SU-DHL-6 (cell line): ENCODE data around the gene NTM.

Experiments used
- H2AFZ ChIP-seq: fragments of 200-600 bp; sonication (generic); 2 replicates; pipeline ENCODE4 v1.6.1; 2014; ENCODE audit warnings: low read depth, mild to moderate bottlenecking, moderate library complexity, mixed read lengths, antibody characterized with exemption, low read length; ENCODE audit not compliant: severe bottlenecking
- H3F3A ChIP-seq: fragments of 200-600 bp; shearing (Covaris generic); 2 replicates; pipeline ENCODE4 v1.6.0; 2016; ENCODE audit warnings: antibody characterized with exemption, mild to moderate bottlenecking; ENCODE audit not compliant: insufficient read depth
- H3K27ac ChIP-seq: fragments of 200-600 bp; sonication (generic); 2 replicates; pipeline ENCODE4 v1.5.1; 2016; ENCODE audit warnings: low read depth, mild to moderate bottlenecking, low read length, moderate library complexity, mixed read lengths
- H3K27me3 ChIP-seq: fragments of 200-600 bp; sonication (generic), shearing (Covaris generic); 2 replicates; pipeline ENCODE4 v1.6.0; 2014; ENCODE audit warnings: mild to moderate bottlenecking, low read length
- H3K36me3 ChIP-seq: fragments of 200-600 bp; sonication (generic); 2 replicates; pipeline ENCODE4 v1.6.1; 2014; ENCODE audit warnings: mild to moderate bottlenecking, low read length, mixed read lengths
- H3K4me2 ChIP-seq: fragments of 300-600, 200-600 bp; shearing (Covaris generic), sonication (generic); 2 replicates; pipeline ENCODE4 v1.6.0; 2014; ENCODE audit warnings: low read length, low read depth, mild to moderate bottlenecking; ENCODE audit not compliant: poor library complexity, severe bottlenecking
- H3K4me3 ChIP-seq: fragments of 200-600 bp; sonication (generic); 2 replicates; pipeline ENCODE4 v1.5.1; 2014; ENCODE audit warnings: antibody characterized with exemption, low read length, mild to moderate bottlenecking, mixed read lengths; ENCODE audit not compliant: insufficient read depth, poor library complexity, severe bottlenecking
- H3K79me2 ChIP-seq: fragments of 200-600 bp; sonication (generic); 2 replicates; pipeline ENCODE4 v1.6.1; 2014; ENCODE audit warnings: mild to moderate bottlenecking, low read length, moderate library complexity; ENCODE audit not compliant: insufficient read depth
- H3K9ac ChIP-seq: fragments of 200-600 bp; sonication (generic); 2 replicates; pipeline ENCODE4 v1.7.0; 2014; ENCODE audit warnings: mild to moderate bottlenecking, low read length
- H3K9me2 ChIP-seq: fragments of 200-600 bp; sonication (generic); replicated peaks from 2 replicates; pipeline ENCODE4 v1.6.1; 2014; ENCODE audit warnings: low read length; ENCODE audit not compliant: insufficient read depth
- H3K9me3 ChIP-seq: fragments of 200-600 bp; sonication (generic); 2 replicates; pipeline ENCODE4 v1.6.1; 2014; ENCODE audit warnings: low read length, mixed read lengths; ENCODE audit not compliant: insufficient read depth
- H4K20me1 ChIP-seq: fragments of 200-600 bp; sonication (generic); 2 replicates; pipeline ENCODE4 v1.6.1; 2014; ENCODE audit warnings: low read depth, mild to moderate bottlenecking, antibody characterized with exemption, low read length, moderate library complexity, mixed read lengths
- EZH2phosphoT487 ChIP-seq: fragments of 200-600 bp; sonication (generic), shearing (Covaris generic); conservative IDR thresholded peaks from 2 replicates; pipeline ENCODE4 v1.6.1; 2018; ENCODE audit warnings: mild to moderate bottlenecking, antibody characterized with exemption, low read length, moderate library complexity, mixed read lengths
- TF ChIP-seq, protein P1 (sequence below): fragments of 200-600 bp; sonication (generic); IDR thresholded peaks from one replicate; pipeline ENCODE4 v1.5.1; 2017; ENCODE audit warnings: antibody characterized with exemption, mild to moderate bottlenecking, low read length, moderate library complexity; ENCODE audit not compliant: insufficient read depth, poor library complexity, severe bottlenecking

Gene NTM

DNA sequence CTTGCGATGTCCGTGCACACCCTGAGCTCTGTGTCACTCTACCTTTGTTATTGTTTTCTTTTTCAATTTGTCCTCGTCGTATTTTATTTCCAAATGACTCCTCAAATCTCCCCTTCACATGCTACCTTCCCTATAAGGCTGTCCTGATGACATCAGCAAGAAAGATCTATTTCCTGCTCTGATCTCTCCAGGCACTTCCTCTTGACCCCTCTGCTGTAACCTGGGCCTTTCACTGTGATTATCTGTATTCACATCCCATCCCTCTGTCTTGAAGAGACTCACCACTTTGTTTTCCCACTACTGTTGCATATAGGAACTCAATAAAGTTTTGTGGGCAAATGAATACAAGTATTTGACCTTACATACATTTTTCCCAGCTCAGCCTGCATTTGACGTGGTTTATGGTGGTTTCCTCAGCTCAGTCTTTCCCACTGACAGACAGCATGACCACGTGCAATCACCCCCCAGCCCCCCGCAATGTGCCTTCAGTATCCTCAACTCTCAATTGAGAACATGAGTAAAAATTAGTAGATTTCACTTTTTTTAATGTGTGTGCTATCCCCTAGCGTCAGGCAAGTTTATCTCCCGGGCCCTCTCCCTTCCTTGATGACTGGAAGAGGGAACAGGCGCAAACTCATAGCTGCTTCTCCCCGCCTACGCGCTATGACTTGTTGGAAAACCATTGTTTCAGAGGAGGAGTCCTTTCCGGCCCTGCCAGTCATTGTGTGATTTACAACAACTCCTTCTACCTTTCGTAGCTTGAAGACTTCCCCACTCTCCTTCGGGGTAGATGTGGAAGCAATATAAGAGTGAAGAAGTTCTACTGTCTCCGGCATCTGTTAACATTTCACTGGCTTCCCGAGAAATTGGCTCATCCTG lies 498.5 kb downstream of the NTM start:
- H3K4me3 ChIP-seq: no peak overlapping the region
- TF ChIP-seq EZH2phosphoT487: no peak
- TF ChIP-seq, protein P1, sequence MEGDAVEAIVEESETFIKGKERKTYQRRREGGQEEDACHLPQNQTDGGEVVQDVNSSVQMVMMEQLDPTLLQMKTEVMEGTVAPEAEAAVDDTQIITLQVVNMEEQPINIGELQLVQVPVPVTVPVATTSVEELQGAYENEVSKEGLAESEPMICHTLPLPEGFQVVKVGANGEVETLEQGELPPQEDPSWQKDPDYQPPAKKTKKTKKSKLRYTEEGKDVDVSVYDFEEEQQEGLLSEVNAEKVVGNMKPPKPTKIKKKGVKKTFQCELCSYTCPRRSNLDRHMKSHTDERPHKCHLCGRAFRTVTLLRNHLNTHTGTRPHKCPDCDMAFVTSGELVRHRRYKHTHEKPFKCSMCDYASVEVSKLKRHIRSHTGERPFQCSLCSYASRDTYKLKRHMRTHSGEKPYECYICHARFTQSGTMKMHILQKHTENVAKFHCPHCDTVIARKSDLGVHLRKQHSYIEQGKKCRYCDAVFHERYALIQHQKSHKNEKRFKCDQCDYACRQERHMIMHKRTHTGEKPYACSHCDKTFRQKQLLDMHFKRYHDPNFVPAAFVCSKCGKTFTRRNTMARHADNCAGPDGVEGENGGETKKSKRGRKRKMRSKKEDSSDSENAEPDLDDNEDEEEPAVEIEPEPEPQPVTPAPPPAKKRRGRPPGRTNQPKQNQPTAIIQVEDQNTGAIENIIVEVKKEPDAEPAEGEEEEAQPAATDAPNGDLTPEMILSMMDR: no peak
- no peak overlapping the region for H2AFZ ChIP-seq
- no peaks in the 10 kb centered on the region for H3K9me2 ChIP-seq
- H3K27me3 ChIP-seq: no peaks in the 10 kb centered on the region
- H3K9ac ChIP-seq: no peak overlapping the region
- H3K79me2 ChIP-seq: no peaks in the 10 kb centered on the region
- H3F3A ChIP-seq: no peaks in the 10 kb centered on the region
- no peaks in the 10 kb centered on the region for H3K9me3 ChIP-seq
- no peak overlapping the region for H3K4me2 ChIP-seq
- no peaks in the 10 kb centered on the region for H4K20me1 ChIP-seq
- no peak overlapping the region for H3K27ac ChIP-seq
- no peaks in the 10 kb centered on the region for H3K36me3 ChIP-seq

DNA sequence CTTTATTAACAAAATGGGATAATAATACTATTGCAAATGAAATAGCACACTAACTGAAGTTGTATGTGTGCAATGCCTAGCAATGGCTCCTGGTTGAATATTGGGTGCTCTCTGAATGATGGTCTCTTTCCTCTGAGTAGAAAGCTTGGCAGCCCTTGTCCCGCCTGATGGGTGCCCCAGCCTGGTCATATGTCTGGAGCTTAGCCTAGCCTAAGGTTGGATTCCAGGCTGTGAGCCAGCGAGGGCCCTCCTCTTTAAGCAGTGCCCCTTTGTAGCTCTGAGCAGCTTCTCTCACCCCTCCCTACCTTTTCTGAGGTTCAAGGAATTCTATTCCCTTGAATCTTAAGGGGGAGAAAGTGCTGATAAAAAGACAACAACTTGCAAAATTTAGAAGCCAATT lies 499.9 kb downstream of the NTM start:
- Histone ChIP-seq H3F3A (no peaks in the 10 kb centered on the region), H3K9ac (no peak overlapping the region)

DNA sequence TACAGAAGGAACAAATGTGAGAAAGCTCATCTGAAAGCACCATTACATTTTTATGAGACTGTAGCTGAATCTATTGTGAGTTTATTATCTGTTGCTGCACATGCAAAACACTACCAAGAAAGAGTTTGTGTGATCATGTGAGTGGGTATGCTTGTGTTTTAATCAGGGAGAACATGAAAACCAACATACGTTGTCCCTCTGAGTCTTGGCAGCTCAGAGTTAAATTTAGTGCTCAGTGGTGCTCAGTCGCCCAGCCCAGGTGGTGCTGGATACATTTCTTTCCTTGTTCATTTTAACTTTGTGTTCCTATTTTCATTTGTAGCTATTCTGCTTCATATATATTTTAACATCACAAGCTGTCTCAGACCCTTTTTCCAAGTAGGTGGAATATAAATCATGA lies 500.6 kb downstream of the NTM start:
- Histone ChIP-seq H3K27me3 (no peaks in the 10 kb centered on the region), H3K36me3 (no peaks in the 10 kb centered on the region), H3K79me2 (no peaks in the 10 kb centered on the region), H2AFZ (no peak overlapping the region), H4K20me1 (no peaks in the 10 kb centered on the region), H3K9ac (no peak overlapping the region), H3K4me2 (no peak overlapping the region), H3F3A (no peaks in the 10 kb centered on the region), H3K4me3 (no peak overlapping the region), H3K9me2 (no peaks in the 10 kb centered on the region), H3K27ac (no peak overlapping the region), H3K9me3 (no peaks in the 10 kb centered on the region)
- TF ChIP-seq, protein P1: no peak
- no peak for TF ChIP-seq EZH2phosphoT487

More for the DNA sequence above, 499.9 kb downstream of the NTM start:
- Histone ChIP-seq H3K27me3 (no peaks in the 10 kb centered on the region), H3K4me3 (no peak overlapping the region), H3K79me2 (no peaks in the 10 kb centered on the region), H3K4me2 (no peak overlapping the region), H3K36me3 (no peaks in the 10 kb centered on the region), H3K9me2 (no peaks in the 10 kb centered on the region), H4K20me1 (no peaks in the 10 kb centered on the region), H2AFZ (no peak overlapping the region), H3K9me3 (no peaks in the 10 kb centered on the region), H3K27ac (no peak overlapping the region)
- no peak for TF ChIP-seq EZH2phosphoT487
- TF ChIP-seq, protein P1: no peak
